ENCODE data around the gene P4HA1.
"Not testable (repeated sequence)": the region's sequence is repeated elsewhere in the genome, so short reads cannot be mapped to it uniquely, and the experiment has no call there.

P4HA1 gene

GRCh38 chr10:73042130-73042529 is 54.5 kb downstream of the P4HA1 start:
- DNase-seq, result no peak

DNA sequence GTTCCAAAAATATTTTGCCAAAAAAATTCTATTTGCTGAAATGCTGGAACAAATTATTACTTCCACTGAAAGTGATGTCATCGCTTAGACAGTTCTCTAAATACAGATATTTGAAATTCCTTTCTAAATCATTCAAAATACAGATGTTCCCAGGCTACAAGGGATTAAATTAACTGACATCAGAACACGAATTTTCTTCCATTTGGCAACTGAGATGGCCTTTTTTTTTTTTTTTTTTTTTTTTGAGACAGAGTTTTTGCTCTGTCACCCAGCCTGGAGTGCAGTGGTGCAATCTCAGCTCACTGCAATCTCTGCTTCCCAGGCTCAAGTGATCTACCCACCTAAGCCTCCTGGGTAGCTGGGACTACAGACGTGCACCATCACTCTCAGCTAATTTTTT is 57.0 kb downstream of the P4HA1 start:
- no peak for DNase-seq

GRCh38 chr10:73036285-73036684 is 60.4 kb downstream of the P4HA1 start:
- DNase-seq, result not testable (repeated sequence)

- DNase-seq, result no peak
Observed at GRCh38 chr10:73032536-73032935, 64.1 kb downstream of the P4HA1 start.

DNA sequence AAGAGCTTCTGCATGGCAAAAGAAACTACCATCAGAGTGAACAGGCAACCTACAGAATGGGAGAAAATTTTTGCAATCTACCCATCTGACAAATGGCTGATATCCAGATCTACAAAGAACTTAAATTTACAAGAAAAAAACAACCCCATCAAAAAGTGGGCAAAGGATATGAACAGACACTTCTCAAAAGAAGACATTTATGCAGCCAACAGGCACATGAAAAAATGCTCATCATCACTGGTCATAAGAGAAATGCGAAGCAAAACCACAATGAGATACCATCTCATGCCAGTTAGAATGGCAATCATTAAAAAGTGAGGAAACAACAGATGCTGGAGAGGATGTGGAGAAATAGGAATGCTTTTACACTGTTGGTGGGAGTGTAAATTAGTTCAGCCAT is 70.0 kb downstream of the P4HA1 start:
- DNase-seq, result not testable (repeated sequence)

GRCh38 chr10:73023455-73024070 is 73.1 kb downstream of the P4HA1 start:
- not testable (repeated sequence) for DNase-seq

DNA sequence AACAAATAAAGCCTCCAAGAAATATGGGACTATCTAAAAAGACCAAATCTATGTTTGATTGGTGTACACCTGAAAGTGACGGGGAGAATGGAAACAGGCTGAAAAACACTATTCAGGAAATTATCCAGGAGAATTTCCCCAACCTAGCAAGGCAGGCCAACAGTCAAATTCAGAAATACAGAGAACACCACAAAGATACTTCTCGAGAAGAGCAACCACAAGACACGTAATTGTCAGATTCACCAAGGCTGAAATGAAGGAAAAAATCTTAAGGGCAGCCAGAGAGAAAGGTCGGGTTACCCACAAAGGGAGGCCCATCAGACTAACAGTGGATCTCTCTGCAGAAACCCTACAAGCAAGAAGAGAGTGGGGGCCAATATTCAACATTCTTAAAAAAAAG is 73.7 kb downstream of the P4HA1 start:
- DNase-seq, result not testable (repeated sequence)

DNA sequence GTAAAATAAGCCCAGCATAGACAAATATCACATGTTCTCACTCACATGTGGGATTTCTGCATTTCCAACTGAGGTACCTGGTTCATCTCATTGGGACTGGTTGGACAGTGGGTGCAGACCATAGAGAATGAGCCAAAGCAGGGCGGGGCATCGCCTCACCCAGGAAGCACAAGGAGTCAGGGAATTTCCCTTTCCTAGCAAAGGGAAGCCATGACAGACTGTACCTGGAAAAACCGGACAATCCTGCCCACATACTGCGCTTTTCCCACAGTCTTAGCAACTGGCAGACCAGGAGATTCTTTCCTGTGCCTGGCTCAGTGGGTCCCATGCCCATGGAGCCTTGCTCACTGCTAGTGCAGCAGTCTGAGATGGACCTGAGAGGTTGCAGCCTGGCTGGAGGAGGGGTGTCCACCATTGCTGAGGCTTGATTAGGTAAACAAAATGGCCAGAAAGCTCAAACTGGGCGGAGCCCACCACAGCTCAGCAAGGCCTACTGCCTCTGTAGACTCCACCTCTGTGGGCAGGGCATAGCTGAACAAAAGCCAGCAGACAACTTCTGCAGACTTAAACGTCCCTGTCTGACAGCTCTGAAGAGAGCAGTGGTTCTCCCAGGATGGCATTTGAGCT is 75.0 kb downstream of the P4HA1 start:
- not testable (repeated sequence) for DNase-seq

GRCh38 chr10:73021050-73021449 is 75.6 kb downstream of the P4HA1 start:
- no peak for DNase-seq

GRCh38 chr10:73019100-73019499 is 77.6 kb downstream of the P4HA1 start:
- DNase-seq, result no peak

DNA sequence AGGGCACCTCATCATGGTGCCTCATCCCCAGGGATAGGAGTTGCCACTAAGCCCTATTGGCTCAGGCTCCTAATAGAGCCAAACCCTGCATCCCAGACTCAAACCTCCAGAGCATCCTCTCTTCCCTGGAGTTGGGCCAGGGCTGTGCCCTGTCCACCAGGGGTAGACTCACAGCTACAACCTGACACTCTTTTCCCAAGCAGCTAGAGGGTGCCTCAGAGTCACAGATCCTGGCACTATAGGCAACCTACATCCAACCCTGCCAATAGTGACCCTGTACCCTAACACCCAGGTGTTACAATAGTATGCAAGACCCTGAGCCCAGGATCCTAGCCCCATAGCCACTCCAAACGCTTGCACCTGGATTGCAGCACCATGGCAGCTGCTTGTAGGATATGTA is 78.0 kb downstream of the P4HA1 start:
- DNase-seq, result no peak

- DNase-seq, result no peak
Observed at GRCh38 chr10:73017955-73018480, 78.6 kb downstream of the P4HA1 start.

DNA sequence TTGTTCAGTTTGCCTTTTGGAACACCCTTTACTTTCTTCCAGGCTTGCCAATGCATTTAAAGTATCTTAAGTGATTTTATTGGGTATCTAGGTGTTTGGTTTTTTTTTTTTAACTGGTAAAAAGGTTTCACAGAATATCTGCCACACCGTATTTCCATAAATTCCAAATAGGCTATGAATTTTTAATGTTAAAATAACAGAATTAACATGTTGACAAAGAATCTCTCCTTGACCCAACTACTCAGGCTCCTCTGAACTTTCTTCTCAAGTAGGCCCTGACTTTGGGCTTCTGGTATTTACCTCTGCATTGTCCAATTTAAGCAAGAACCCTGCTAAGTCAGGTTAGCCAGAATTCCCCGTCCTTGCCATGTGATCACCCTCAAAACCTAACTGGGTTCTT is 80.9 kb downstream of the P4HA1 start:
- DNase-seq, result no peak

DNA sequence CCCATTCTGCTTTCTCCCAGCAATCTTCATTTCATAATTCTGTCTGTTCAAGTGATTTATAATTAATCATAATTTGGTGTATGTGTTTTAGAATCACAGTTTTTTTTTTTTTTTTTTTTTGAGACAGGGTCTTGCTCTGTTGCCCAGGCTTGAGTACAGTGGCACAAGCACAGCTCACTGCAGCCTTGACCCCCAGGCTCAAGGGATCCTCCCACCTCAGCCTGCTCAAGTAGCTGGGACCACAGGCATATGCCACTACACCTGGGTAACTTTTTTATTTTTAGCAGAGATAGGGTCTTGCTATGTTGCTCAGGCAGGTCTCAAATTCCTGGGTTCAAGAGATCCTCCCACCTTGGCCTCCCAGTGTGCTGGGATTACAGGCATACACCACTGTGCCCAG is 92.8 kb downstream of the P4HA1 start:
- no peak for DNase-seq

GRCh38 chr10:73000973-73001372 is 95.7 kb downstream of the P4HA1 start:
- no peak for DNase-seq

DNA sequence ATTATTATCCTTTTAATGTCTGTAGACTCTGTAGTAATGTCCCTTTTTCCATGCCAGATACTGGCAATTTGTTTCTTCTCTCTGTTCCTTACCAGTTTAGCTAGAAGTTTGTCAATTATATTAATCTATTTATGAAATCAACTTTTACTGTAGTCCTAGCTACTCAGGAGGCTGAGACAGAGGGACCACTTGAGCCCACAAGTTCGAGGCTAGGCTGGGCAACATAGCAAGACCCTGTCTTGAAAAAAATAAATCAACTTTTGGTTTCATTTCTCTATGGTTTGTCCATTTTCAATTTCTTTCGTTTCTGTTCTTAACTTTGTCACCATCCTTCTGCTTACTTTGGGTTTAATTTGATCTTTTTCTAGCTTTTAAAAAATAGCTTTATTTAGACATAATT is 99.6 kb downstream of the P4HA1 start:
- DNase-seq, result no peak

DNA sequence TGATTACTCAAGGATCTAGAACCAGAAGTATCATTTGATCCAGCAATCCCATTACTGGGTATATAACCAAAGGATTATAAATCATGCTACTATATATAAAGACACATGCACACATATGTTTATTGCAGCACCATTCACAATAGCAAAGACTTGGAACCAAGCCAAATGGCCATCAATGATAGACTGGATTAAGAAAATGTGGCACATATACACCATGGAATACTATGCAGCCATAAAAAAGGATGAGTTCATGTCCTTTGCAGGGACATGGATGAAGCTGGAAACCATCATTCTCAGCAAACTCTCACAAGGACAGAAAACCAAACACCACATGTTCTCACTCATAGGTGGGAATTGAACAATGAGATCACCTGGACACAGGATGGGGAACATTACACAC is 101.2 kb downstream of the P4HA1 start:
- DNase-seq, result not testable (repeated sequence)

GRCh38 chr10:72989771-72990170 is 106.9 kb downstream of the P4HA1 start:
- not testable (repeated sequence) for DNase-seq

DNA sequence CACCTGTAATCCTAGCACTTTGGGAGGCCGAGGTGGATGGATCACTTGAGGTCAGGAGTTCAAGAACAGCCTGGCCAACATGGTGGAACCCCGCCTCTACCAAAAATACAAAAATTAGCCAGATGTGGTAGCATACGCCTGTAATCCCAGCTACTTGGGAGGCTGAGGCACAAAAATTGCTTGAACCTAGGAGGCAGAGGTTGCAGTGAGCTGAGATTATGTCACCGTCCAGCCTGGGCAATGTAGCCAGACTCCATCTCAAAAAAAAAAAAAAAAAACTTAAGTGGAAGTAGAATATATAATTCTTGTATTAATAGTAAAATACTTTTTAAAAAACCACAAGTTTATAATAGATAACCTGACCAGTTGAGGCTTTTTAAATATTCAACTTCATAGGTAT is 112.0 kb downstream of the P4HA1 start:
- not testable (repeated sequence) for DNase-seq

DNA sequence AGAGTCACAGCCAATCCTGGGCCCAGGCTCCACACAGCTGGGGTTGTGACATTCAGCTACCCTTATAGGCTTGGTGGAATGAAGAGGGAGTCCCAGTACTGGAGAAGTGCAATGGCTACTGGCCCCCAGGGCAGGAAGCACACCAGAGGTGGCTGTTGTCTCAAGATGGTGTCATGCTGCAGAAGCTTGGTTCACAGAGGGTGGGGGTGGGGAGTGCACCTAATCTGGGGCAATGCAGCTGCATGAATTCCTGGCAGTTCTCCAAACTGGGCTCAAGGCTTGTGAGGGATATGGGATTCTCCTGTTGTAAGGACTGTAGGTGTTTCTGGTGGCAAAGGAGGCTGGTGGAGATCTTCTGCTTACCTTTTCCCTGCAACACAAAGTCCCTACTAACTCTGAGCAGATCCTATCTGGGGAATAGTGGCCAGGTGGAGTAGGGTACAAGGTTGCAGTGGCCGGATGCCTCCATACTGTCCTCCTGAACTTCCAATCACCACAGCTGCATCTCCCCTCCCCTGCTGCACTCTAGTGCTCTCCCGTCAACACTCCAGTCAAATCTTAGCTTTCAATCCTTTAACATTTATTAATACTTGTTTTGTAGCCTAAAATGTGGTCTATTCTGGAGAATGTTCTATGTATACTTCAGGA is 114.7 kb downstream of the P4HA1 start:
- no peak for DNase-seq

- no peak for DNase-seq
Observed at GRCh38 chr10:72981028-72981881, 115.4 kb downstream of the P4HA1 start.

- DNase-seq, result no peak
Observed at GRCh38 chr10:72980348-72980747, 116.3 kb downstream of the P4HA1 start.

DNA sequence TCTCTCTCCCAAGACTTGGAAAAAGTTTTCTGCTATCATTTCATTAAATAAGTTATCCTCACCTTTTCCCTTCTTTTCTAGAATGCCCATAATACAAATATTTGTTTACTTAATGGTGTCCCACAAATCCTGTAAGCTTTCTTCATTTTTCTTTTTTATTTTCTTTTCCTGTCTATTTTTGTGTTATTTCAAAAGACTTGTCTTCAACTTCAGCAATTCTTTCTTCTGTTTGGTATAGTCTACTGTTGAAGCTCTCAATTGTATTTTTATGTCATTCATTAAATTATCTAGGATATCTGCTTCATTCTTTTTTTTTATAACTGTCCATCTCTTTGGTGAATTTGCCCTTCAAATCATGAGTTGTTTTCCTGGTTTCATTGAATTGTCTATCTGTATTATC is 117.0 kb downstream of the P4HA1 start:
- DNase-seq, result no peak
